C4-2B (cell line): Measurements from ENCODE around the gene RGS4.

Experiments
- ZFX ChIP-seq: fragments of 450-650 bp; IDR thresholded peaks from 2 replicates; pipeline ENCODE4 v1.6.1; 2017
- TF ChIP-seq, protein P1 (sequence below): fragments of 450-650 bp; conservative IDR thresholded peaks from 2 replicates; pipeline ENCODE4 v1.5.1; 2017; ENCODE audit warnings: mild to moderate bottlenecking

DNA sequence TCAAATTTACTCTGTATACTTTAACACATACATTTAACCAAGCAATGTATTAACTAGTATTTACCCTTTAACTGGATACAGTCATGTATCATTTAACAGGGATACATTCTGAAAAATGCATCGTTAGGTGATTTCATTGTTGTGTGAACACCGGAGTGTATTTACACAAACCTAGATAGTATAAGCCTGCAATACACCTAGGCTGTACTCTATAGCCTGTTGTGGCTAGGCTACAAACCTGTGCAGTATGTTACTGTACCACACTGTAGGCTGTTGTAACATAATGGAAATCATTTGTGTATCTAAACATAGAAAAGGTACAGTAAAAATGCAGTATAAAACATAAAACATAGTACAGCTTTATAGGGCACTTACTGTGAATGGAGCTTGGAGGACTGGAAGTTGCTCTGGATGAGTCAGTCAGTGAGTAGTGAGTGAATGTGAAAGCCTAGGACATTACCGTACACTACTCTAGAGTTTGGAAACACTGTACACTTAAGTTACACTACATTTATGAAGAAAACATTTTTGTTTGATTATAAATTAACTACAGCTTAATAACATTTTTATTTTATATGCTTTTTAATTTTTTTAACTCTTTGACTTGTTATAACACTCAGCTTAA is 21.3 kb downstream of the RGS4 start:
- TF ChIP-seq, protein P1, sequence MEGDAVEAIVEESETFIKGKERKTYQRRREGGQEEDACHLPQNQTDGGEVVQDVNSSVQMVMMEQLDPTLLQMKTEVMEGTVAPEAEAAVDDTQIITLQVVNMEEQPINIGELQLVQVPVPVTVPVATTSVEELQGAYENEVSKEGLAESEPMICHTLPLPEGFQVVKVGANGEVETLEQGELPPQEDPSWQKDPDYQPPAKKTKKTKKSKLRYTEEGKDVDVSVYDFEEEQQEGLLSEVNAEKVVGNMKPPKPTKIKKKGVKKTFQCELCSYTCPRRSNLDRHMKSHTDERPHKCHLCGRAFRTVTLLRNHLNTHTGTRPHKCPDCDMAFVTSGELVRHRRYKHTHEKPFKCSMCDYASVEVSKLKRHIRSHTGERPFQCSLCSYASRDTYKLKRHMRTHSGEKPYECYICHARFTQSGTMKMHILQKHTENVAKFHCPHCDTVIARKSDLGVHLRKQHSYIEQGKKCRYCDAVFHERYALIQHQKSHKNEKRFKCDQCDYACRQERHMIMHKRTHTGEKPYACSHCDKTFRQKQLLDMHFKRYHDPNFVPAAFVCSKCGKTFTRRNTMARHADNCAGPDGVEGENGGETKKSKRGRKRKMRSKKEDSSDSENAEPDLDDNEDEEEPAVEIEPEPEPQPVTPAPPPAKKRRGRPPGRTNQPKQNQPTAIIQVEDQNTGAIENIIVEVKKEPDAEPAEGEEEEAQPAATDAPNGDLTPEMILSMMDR: no peak
- no peak for TF ChIP-seq ZFX
